Measurements from ENCODE around the gene ZNF267.
"Not testable (repeated sequence)": the region's sequence is repeated elsewhere in the genome, so short reads cannot be mapped to it uniquely, and the experiment has no call there.

Gene ZNF267

GRCh38 chr16:31879937-31880321 lies 6.3 kb downstream of the ZNF267 start:
- no peak for DNase-seq (ENCODE audit: low spot score)

- DNase-seq (ENCODE audit: low spot score) = peak; percentile 93
These were observed 6.8 kb downstream of the ZNF267 start for GRCh38 chr16:31880322-31880979.

GRCh38 chr16:31886227-31886626 lies 12.6 kb downstream of the ZNF267 start:
- no peak for DNase-seq (ENCODE audit: low spot score)

- DNase-seq (ENCODE audit: low spot score) = no peak
These were observed 15.1 kb downstream of the ZNF267 start for GRCh38 chr16:31888735-31889134.

- DNase-seq (ENCODE audit: low spot score) = not testable (repeated sequence)
These were observed 18.5 kb downstream of the ZNF267 start for GRCh38 chr16:31892111-31892510.

- DNase-seq (ENCODE audit: low spot score) = no peak
These were observed 20.2 kb downstream of the ZNF267 start for GRCh38 chr16:31893824-31894223.

GRCh38 chr16:31897283-31897682 lies 23.7 kb downstream of the ZNF267 start:
- no peak for DNase-seq (ENCODE audit: low spot score)

GRCh38 chr16:31899505-31899904 lies 25.9 kb downstream of the ZNF267 start:
- no peak for DNase-seq (ENCODE audit: low spot score)

GRCh38 chr16:31904571-31904970 lies 31.0 kb downstream of the ZNF267 start:
- not testable (repeated sequence) for DNase-seq (ENCODE audit: low spot score)

- DNase-seq (ENCODE audit: low spot score) = no peak
These were observed 40.1 kb downstream of the ZNF267 start for GRCh38 chr16:31913668-31914067.

GRCh38 chr16:31916056-31916488 lies 42.5 kb downstream of the ZNF267 start:
- DNase-seq (ENCODE audit: low spot score) = no peak

GRCh38 chr16:31920373-31920772 lies 46.8 kb downstream of the ZNF267 start:
- DNase-seq (ENCODE audit: low spot score) = no peak

GRCh38 chr16:31951806-31952205 lies 78.2 kb downstream of the ZNF267 start:
- DNase-seq (ENCODE audit: low spot score) = not testable (repeated sequence)

GRCh38 chr16:31952206-31952605 lies 78.6 kb downstream of the ZNF267 start:
- DNase-seq (ENCODE audit: low spot score) = not testable (repeated sequence)

GRCh38 chr16:31956221-31956620 lies 82.6 kb downstream of the ZNF267 start:
- DNase-seq (ENCODE audit: low spot score) = not testable (repeated sequence)

- DNase-seq (ENCODE audit: low spot score) = not testable (repeated sequence)
These were observed 86.7 kb downstream of the ZNF267 start for GRCh38 chr16:31960186-31960910.
